ENCODE data around the gene AWAT1. TPM values are rescaled to one million over a fixed set of nuclear protein-coding genes. Genes with fewer than 3 reads are reported as not detected.

AWAT1 gene
- total RNA-seq, 1 experiment from 2014 or later = not detected

- WGBS (ENCODE audit: extremely low coverage, insufficient read length, low lambda C conversion rate) = no CpG with 5 or more reads among the region's 3 CpGs
Measured at GRCh38 chrX:70264784-70265183, 30.3 kb downstream of the AWAT1 start.

More at GRCh38 chrX:70264784-70265183, 30.3 kb downstream of the AWAT1 start:
- no peak overlapping the region for H3K27ac ChIP-seq (ENCODE audit: insufficient read length, low read depth, low read length)
- no peak overlapping the region for H3K23ac ChIP-seq (ENCODE audit: insufficient read length, low read depth, low read length)
- H3K4me1 Mint-ChIP-seq = peaks cover 9 to 10% of the 10 kb centered on the region in 2 experiments
- no peak overlapping the region for H3K27ac Mint-ChIP-seq
- no peak overlapping the region for H2BK12ac ChIP-seq (ENCODE audit: insufficient read length, low read depth, low read length)
- TF ChIP-seq, protein P1, sequence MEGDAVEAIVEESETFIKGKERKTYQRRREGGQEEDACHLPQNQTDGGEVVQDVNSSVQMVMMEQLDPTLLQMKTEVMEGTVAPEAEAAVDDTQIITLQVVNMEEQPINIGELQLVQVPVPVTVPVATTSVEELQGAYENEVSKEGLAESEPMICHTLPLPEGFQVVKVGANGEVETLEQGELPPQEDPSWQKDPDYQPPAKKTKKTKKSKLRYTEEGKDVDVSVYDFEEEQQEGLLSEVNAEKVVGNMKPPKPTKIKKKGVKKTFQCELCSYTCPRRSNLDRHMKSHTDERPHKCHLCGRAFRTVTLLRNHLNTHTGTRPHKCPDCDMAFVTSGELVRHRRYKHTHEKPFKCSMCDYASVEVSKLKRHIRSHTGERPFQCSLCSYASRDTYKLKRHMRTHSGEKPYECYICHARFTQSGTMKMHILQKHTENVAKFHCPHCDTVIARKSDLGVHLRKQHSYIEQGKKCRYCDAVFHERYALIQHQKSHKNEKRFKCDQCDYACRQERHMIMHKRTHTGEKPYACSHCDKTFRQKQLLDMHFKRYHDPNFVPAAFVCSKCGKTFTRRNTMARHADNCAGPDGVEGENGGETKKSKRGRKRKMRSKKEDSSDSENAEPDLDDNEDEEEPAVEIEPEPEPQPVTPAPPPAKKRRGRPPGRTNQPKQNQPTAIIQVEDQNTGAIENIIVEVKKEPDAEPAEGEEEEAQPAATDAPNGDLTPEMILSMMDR (conservative IDR thresholded peaks at IDR 0.05) = no peak
- H3K4ac ChIP-seq (ENCODE audit: low read depth, low read length) = no peak overlapping the region
- no peak overlapping the region for H3T11ph ChIP-seq (ENCODE audit: low read length)
- no peak overlapping the region for H3K14ac ChIP-seq (ENCODE audit: insufficient read depth, low read length)
- H3K18ac ChIP-seq (ENCODE audit: insufficient read length, low read depth, low read length) = no peak overlapping the region
- H3K56ac ChIP-seq (ENCODE audit: insufficient read length, low read depth, low read length) = no peak overlapping the region
- H3K27me3 Mint-ChIP-seq (ENCODE audit: low read depth) = peaks cover 4% of the 10 kb centered on the region
- no peak overlapping the region for H4K91ac ChIP-seq (ENCODE audit: insufficient read length, low read depth, low read length)
- peaks cover 0 to 2% (median 2%) of the 10 kb centered on the region in 3 experiments; a peak in 1 of 7 replicates for H3K36me3 Mint-ChIP-seq (ENCODE audit: insufficient read depth in 1 of 3, low read depth in 3 of 3)
- no peak overlapping the region for H4K5ac ChIP-seq (ENCODE audit: insufficient read length, low read depth, low read length)
- no peaks in the 10 kb centered on the region for H3K23me2 ChIP-seq (ENCODE audit: insufficient read length, low read depth, low read length, poor library complexity, severe bottlenecking)
- no peak overlapping the region for H2BK20ac ChIP-seq (ENCODE audit: low read depth, low read length, poor library complexity, severe bottlenecking)
- H4K8ac ChIP-seq (replicated peaks; ENCODE audit: insufficient read length, low read depth, low read length) = no peak overlapping the region
- H4K20me1 ChIP-seq (ENCODE audit: control insufficient read depth, insufficient read depth, insufficient read length) = no peaks in the 10 kb centered on the region
- no peak overlapping the region for H2AFZ ChIP-seq (ENCODE audit: low read length)
- H3K4me1 ChIP-seq (ENCODE audit: insufficient read depth, low read length) = no peaks in the 10 kb centered on the region
- no peaks in the 10 kb centered on the region for H3K79me1 ChIP-seq (ENCODE audit: insufficient read depth, low read depth, low read length, poor library complexity, severe bottlenecking)
- H2BK15ac ChIP-seq (ENCODE audit: low read depth, low read length) = no peak overlapping the region
- H3K9me3 ChIP-seq (ENCODE audit: control insufficient read depth, low read depth, low read length) = peaks cover 49% of the 10 kb centered on the region
- H3K9me3 Mint-ChIP-seq = peaks cover 71 to 85% of the 10 kb centered on the region in 2 experiments
- H3K79me2 ChIP-seq (ENCODE audit: insufficient read depth, low read length) = no peaks in the 10 kb centered on the region
- no peak overlapping the region for H3K4me3 Mint-ChIP-seq
- H2BK120ac ChIP-seq (ENCODE audit: low read depth, low read length, poor library complexity, severe bottlenecking) = no peak overlapping the region
- H3K9ac ChIP-seq (ENCODE audit: extremely low read depth, insufficient read length, low read length) = no peak overlapping the region
- DNase-seq = no peak
- H2AK5ac ChIP-seq (ENCODE audit: insufficient read length, low read length) = no peak overlapping the region
- no peak overlapping the region for H3K4me2 ChIP-seq (ENCODE audit: insufficient read depth, insufficient read length, low read length)
- no peaks in the 10 kb centered on the region for H3K27me3 ChIP-seq (ENCODE audit: insufficient read depth, low read length)
- H2BK5ac ChIP-seq (ENCODE audit: insufficient read length, low read length) = no peak overlapping the region
